NCI-H69 (cell line): ENCODE measurements around the gene PHKB.
A peak's percentile ranks its signal among the peaks of the same experiment; 100 is the strongest.
"Not testable (repeated sequence)": the region's sequence is repeated elsewhere in the genome, so short reads cannot be mapped to it uniquely, and the experiment has no call there.

Experiments used
- DNase-seq: peaks from one replicate; lab custom pipeline; 2025; lab: John Stamatoyannopoulos, UW

PHKB gene

GRCh38 chr16:47507701-47508100, 46.6 kb downstream of the PHKB start:
- no peak for DNase-seq

GRCh38 chr16:47511882-47512281, 50.8 kb downstream of the PHKB start:
- DNase-seq, result peak; percentile 4

DNA sequence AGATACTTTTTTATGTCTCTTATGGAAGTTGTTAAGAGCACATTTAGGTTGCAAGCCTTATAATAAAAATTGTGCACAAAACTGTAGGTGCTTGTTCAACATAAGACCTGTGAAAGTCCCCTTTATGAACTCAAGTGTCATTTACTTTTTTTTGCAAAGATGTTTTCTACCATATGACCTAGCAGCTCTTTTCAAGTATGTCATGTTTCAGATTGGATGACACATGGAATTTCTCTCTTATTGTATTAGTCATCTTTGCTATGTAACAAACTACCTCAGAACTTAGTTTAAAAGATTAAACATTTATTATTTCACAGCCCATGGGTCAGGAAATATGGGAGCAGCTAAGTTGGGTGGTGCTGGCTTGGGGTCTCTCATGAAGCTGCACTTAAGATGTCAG, 57.9 kb downstream of the PHKB start:
- no peak for DNase-seq

- no peak for DNase-seq
These were observed 58.4 kb downstream of the PHKB start for GRCh38 chr16:47519546-47519945.

- no peak for DNase-seq
These were observed 59.0 kb downstream of the PHKB start for GRCh38 chr16:47519996-47520679.

DNA sequence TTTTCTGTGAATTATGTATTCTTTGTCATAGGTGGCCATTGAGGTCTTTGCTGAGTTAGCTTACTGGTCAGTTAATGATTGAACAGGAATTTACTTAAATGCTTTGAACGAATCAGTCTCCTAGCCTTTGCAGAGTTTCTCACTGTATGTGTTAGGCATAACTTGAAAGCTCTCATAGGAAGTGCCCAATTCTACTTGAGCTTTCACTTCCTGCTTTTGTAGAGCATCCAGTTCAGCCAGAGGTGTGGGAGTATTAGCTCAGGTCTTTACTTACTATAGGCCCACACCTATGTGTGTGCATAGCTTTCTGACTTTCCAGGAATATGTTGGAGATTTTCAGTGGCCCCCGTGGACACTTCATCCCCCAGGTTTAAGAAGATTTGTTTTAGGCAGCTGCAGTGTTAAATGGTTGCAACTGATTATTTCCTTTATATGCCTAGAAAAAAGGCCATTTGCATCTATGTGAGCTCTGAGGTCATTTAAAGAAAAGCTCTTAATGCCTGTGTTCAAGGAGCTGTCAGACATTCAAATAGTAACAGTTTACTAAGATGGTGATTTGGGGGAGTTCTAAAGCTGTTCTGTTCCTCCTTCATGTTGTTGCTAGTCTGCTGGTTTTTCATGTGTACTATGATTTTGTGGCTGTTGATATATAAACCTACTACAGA, 62.3 kb downstream of the PHKB start:
- no peak for DNase-seq

GRCh38 chr16:47524007-47524405, 62.9 kb downstream of the PHKB start:
- no peak for DNase-seq

- no peak for DNase-seq
These were observed 67.3 kb downstream of the PHKB start for GRCh38 chr16:47528431-47528830.

- DNase-seq, result no peak
These were observed 72.7 kb downstream of the PHKB start for GRCh38 chr16:47533744-47534292.

- DNase-seq, result no peak
These were observed 77.3 kb downstream of the PHKB start for GRCh38 chr16:47538472-47538871.

- not testable (repeated sequence) for DNase-seq
These were observed 78.9 kb downstream of the PHKB start for GRCh38 chr16:47539707-47540670.

GRCh38 chr16:47541135-47541534, 80.0 kb downstream of the PHKB start:
- DNase-seq, result not testable (repeated sequence)

GRCh38 chr16:47544255-47544654, 83.1 kb downstream of the PHKB start:
- not testable (repeated sequence) for DNase-seq

- DNase-seq, result not testable (repeated sequence)
These were observed 90.1 kb downstream of the PHKB start for GRCh38 chr16:47551185-47551584.

DNA sequence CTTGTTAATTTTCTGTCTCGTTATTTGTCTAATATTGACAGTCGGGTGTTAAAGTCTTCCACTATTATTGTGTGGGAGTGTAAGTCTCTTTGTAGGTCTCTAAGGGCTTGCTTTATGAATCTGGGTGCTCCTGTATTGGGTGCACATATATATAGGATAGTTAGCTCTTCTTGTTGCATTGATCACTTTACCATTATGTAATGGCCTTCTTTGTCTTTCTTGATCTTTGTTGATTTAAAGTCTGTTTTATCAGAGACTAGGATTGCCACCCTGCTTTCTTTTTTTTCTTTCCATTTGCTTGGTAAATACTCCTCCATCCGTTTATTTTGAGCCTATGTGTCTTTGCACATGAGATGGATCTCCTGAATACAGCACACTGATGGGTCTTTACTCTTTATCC, 90.6 kb downstream of the PHKB start:
- not testable (repeated sequence) for DNase-seq

DNA sequence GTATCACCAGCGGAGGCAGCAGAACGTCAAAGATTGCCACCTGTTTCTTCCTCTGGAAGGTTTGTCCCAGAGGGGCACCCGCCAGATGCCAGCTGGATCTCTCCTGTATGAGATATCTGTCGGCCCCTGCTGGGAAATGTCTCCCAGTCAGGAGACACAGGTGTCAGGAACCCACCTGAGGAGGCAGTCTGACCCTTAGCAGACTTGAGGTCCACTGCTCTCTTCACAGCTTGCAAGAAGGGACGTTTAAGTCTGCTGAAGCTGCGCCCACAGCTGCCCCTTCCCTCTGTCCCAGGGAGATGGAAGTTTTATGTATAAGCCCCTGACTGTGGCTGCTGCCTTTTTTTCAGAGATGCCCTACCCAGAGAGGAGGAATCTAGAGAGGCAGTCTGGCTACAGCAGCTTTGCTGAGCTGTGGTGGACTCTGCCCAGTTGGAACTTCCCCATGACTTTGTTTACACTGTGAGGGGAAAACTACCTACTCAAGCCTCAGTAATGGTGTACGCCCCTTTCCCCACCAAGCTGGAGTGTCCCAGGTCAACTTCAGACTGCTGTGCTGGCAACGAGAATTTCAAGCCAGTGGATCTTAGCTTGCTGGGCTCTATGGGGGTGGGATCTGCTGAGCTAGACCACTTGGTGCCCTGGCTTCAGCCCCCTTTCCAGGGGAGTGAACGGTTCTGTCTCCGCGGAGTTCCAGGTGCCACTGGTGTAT, 92.9 kb downstream of the PHKB start:
- DNase-seq, result no peak

GRCh38 chr16:47554587-47554986, 93.5 kb downstream of the PHKB start:
- not testable (repeated sequence) for DNase-seq

DNA sequence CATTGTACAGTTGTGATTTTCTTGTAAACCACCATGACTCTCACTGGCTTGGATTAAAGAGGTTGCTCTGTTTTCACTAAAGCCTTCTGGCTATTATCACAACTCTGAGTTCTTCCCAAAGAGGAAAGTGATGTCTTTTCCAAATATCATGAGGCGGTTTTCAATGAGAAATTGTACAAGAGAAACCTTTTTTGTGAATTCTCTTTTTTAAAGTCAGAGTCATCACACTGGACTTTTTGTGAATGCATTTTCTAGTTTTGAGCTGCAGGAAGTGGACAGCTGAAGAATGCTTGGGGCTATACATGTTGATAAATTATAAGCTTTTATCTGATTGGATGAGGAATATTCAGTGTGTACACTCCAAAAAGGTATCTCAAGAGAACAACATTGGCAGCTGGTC, 100.2 kb downstream of the PHKB start:
- DNase-seq, result no peak

DNA sequence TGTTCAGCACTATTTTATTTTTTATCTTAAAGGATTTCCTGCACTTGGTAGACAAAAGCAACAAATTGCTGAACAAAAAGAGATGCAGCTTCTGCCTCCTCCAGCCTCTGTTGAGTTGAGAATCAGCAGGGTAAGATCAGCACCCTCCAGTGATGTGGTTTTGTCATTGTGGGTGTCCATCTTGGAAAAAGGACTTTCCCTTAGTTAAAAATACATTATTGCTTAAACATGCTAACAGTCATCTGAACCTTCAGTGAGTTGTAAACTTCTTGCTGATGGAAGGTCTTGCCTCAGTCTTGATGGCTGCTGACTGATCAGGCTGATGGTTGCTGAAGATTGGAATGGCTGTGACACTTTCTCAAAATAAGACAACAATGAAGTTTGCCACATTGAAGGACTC, 101.2 kb downstream of the PHKB start:
- no peak for DNase-seq

DNA sequence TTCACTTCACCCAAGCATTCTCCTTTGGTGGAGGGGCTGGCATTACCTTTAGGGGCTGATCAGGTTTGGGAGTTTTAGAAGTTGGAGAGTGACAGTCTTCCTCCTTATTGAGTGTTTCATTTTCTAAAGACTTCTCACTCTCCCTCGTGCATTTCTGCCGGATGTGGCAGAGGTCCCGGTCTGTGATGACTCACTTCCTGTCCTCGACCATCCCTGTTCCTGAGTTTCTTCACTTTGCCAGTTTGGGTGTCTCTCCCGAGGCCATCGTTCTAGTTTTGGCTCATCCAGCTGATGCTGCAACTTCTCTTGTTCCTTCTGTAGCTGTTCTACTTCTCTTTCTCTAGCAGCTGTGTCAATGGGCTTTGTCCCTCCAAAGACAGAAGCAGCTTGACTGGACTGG, 104.3 kb downstream of the PHKB start:
- DNase-seq, result no peak

DNA sequence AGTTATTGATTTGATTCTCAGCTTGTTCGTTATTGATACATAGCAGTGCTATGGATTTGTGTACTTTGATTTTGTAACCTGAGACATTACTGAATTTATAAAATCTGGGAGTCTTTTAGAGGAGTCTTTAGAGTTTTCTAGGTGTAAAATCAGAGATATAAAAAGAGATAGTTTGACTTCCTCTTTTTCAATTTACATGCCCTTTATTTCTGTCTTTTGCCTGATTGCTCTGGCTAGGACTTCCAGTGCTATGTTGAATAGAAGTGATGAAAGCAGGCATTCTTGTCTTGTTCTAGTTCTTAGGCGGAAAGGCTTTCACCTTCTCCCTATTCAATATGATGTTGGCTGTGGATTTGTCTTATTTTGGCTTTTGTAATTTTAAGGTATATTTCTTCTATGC, 106.2 kb downstream of the PHKB start:
- no peak for DNase-seq

- DNase-seq, result no peak
These were observed 107.2 kb downstream of the PHKB start for GRCh38 chr16:47568351-47568750.
